OCI-LY7 (cell line): ENCODE data around the gene NFKB2. TPM values are rescaled to one million over a fixed set of nuclear protein-coding genes. Genes with fewer than 3 reads are reported as not detected.

Experiments used
- BruUV-seq: library from RNA; stranded (reverse); fragments of 400-500 nt; replicated peaks from 2 replicates; lab custom pipeline; 2021; lab: Mats Ljungman, UMichigan
- CTCF ChIA-PET: fragments of 300-600 bp; sonication (Branson Sonifier 250); formaldehyde crosslinking; loops from one replicate; lab custom pipeline; 2022; ENCODE audit warnings: antibody characterized with exemption; ENCODE audit not compliant: unreplicated experiment; lab: Charles Lee
- POLR2A ChIA-PET: fragments of 300-600 bp; sonication (Branson Sonifier 250); formaldehyde crosslinking; loops from one replicate; lab custom pipeline; 2022; ENCODE audit warnings: antibody characterized with exemption; lab: Charles Lee
- DNase-seq: peaks from one replicate; pipeline ENCODE4 v3.0.0-alpha.2; 2015; ENCODE audit warnings: low spot score
- H2AFZ ChIP-seq: fragments of 200-600 bp; sonication (generic), shearing (Covaris generic); 2 replicates; pipeline ENCODE4 v1.6.1; 2014; ENCODE audit warnings: mild to moderate bottlenecking, antibody characterized with exemption, low read length, moderate library complexity
- H3K27ac ChIP-seq: fragments of 200-600 bp; sonication (generic); 2 replicates; pipeline ENCODE4 v1.5.1; 2014; ENCODE audit warnings: mixed run types, low read depth, mild to moderate bottlenecking, moderate library complexity, low read length, inconsistent platforms; ENCODE audit not compliant: poor library complexity, severe bottlenecking
- H3K36me3 ChIP-seq: fragments of 200-600 bp; sonication (generic); 2 replicates; pipeline ENCODE4 v1.6.1; 2014; ENCODE audit warnings: mild to moderate bottlenecking, antibody characterized with exemption, low read length, moderate library complexity, mixed read lengths; ENCODE audit not compliant: insufficient read depth
- H3K4me1 ChIP-seq: fragments of 200-600 bp; sonication (generic); 2 replicates; pipeline ENCODE4 v1.5.1; 2014; ENCODE audit warnings: mild to moderate bottlenecking, low read length; ENCODE audit not compliant: insufficient read depth, poor library complexity, severe bottlenecking
- H3K4me2 ChIP-seq: fragments of 200-600 bp; sonication (generic); 2 replicates; pipeline ENCODE4 v1.6.1; 2014; ENCODE audit warnings: mild to moderate bottlenecking, low read length
- H3K4me3 ChIP-seq: fragments of 200-600 bp; sonication (generic); 2 replicates; pipeline ENCODE4 v1.5.1; 2014; ENCODE audit warnings: mild to moderate bottlenecking, low read depth, low read length; ENCODE audit not compliant: poor library complexity, severe bottlenecking
- H3K79me2 ChIP-seq: fragments of 200-600 bp; sonication (generic); 2 replicates; pipeline ENCODE4 v1.6.1; 2016; ENCODE audit warnings: low read depth, mild to moderate bottlenecking, low read length, moderate library complexity, mixed read lengths; ENCODE audit not compliant: insufficient read depth
- H3K9me2 ChIP-seq: fragments of 200-600 bp; sonication (generic); 2 replicates; pipeline ENCODE4 v1.6.1; 2016; ENCODE audit warnings: mild to moderate bottlenecking, low read length, mixed read lengths; ENCODE audit not compliant: insufficient read depth
- H3K9me3 ChIP-seq: fragments of 200-600 bp; sonication (generic); 2 replicates; pipeline ENCODE4 v1.6.1; 2014; ENCODE audit warnings: mild to moderate bottlenecking, mixed run types, low read length, mixed read lengths
- H4K20me1 ChIP-seq: fragments of 200-600 bp; sonication (generic); 2 replicates; pipeline ENCODE4 v1.6.1; 2014; ENCODE audit warnings: mild to moderate bottlenecking, antibody characterized with exemption, low read length, moderate library complexity, mixed read lengths; ENCODE audit not compliant: insufficient read depth
- EZH2phosphoT487 ChIP-seq: fragments of 200-600 bp; sonication (generic); IDR thresholded peaks from 2 replicates; pipeline ENCODE4 v1.6.1; 2018; ENCODE audit warnings: low read depth, borderline replicate concordance, mild to moderate bottlenecking, mixed run types, antibody characterized with exemption, low read length, moderate library complexity, mixed read lengths
- intact Hi-C: fragments of 100-400 bp; cut with micrococcal nuclease; formaldehyde crosslinking; loops from one replicate; pipeline ENCODE4 v1.10.0; 2022; ENCODE audit not compliant: unreplicated experiment
- total RNA-seq, 2 experiments: library from RNA; depleted of rRNA in 1 of 2; stranded (reverse); fragments of >200 nt in 1 of 2; shearing (Covaris generic) in 1 of 2; gene quantifications; 2 replicates each; pipeline ENCODE4 v1.2.3, GENCODE V29; 2014 to 2022
- TF ChIP-seq, protein P1 (sequence below): fragments of 200-600 bp; sonication (generic); conservative IDR thresholded peaks from 2 replicates; pipeline ENCODE4 v1.5.1; 2014; ENCODE audit warnings: mild to moderate bottlenecking, antibody characterized with exemption, low read length, moderate library complexity, mixed read lengths

The NFKB2 gene
- total RNA-seq, 2 experiments from 2014 or later = 47.1 to 67.3 TPM

DNA sequence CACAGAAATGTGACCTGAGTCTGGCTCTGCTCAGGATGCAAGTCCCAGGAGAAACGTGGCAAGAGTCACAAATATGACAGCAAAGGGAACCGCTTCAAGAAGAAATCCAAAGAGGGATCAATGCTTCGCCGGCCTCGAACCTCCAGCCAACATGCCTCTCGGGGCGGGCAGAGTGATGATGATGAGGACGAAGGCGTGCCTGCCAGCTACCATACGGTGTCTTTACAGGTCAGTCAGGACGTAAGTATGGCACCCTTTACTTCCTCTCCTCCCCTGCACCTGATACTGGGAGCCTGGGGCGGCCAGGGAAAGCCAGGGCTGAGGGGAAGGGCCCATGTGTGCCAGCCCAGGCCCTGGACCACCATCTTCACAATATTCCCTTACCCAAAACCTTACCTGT, 18.6 kb upstream of the NFKB2 start:
- H3K36me3 ChIP-seq = peaks cover 59% of the 10 kb centered on the region
- intact Hi-C loops = no loop called here

DNA sequence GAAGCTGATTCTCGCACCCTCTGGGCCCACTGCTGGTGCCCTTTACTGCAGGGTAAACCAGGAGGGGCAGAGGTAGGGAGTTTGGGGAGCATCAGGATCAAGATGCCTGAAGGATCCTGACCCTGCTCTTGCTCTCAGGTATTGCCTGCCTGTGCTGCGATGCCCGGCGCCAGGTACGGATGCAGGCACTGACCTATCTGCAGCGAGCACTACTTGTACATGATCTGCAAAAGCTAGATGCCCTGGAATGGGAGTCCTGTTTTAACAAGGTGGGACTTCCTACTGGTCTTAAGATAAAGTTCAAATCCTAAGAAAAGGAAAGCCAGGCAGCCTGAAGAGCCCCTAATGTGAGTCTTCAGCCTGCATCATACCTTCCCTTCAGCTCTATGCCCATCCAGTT, 16.1 kb upstream of the NFKB2 start:
- intact Hi-C loops = no loop called here
- no TSS peak for BruUV-seq
- peaks cover 56% of the 10 kb centered on the region for H3K36me3 ChIP-seq

More for the DNA sequence above, 18.6 kb upstream of the NFKB2 start:
- no peaks in the 10 kb centered on the region for H3K4me1 ChIP-seq
- H3K27ac ChIP-seq = no peak overlapping the region
- no peak overlapping the region for H3K4me3 ChIP-seq
- H3K4me2 ChIP-seq = no peak overlapping the region
- no peaks in the 10 kb centered on the region for H3K79me2 ChIP-seq
- no peaks in the 10 kb centered on the region for H3K9me2 ChIP-seq
- H3K9me3 ChIP-seq = no peaks in the 10 kb centered on the region
- H2AFZ ChIP-seq = no peak overlapping the region
- BruUV-seq = no TSS peak
- CTCF ChIA-PET = no interaction called here
- H4K20me1 ChIP-seq = no peaks in the 10 kb centered on the region
- POLR2A ChIA-PET = no interaction called here
- DNase-seq = no peak
- TF ChIP-seq, protein P1, sequence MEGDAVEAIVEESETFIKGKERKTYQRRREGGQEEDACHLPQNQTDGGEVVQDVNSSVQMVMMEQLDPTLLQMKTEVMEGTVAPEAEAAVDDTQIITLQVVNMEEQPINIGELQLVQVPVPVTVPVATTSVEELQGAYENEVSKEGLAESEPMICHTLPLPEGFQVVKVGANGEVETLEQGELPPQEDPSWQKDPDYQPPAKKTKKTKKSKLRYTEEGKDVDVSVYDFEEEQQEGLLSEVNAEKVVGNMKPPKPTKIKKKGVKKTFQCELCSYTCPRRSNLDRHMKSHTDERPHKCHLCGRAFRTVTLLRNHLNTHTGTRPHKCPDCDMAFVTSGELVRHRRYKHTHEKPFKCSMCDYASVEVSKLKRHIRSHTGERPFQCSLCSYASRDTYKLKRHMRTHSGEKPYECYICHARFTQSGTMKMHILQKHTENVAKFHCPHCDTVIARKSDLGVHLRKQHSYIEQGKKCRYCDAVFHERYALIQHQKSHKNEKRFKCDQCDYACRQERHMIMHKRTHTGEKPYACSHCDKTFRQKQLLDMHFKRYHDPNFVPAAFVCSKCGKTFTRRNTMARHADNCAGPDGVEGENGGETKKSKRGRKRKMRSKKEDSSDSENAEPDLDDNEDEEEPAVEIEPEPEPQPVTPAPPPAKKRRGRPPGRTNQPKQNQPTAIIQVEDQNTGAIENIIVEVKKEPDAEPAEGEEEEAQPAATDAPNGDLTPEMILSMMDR = no peak
- TF ChIP-seq EZH2phosphoT487 = no peak

DNA sequence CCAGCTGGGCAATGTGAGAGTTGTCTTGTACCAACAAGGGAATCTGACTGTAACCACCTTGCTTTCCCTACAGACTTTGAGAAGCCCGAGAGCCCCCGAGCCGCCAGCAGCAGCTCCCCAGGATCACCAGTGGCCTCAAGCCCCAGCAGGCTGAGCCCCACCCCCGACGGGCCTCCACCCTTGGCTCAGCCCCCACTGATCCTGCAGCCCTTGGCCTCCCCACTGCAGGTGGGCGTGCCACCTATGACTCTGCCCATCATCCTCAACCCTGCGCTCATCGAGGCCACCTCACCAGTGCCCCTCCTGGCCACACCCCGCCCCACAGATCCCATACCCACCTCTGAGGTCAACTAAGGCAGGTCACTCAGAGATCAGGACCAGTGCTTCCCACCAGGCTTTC, 13.5 kb upstream of the NFKB2 start:
- no peaks in the 10 kb centered on the region for H3K9me3 ChIP-seq
- H3K79me2 ChIP-seq = no peaks in the 10 kb centered on the region
- ChIA-PET CTCF (interaction anchor here (0.6 kb wide), 1 partner anchor 11 kb away, joined by 3 read pairs; no protein-coding TSS in a partner anchor), POLR2A (interaction anchor here (0.7 kb wide), 1 partner anchor 79 kb away, joined by 5 read pairs; no protein-coding TSS in a partner anchor)
- no peak for DNase-seq
- no peak overlapping the region for H3K27ac ChIP-seq
- H3K9me2 ChIP-seq = no peaks in the 10 kb centered on the region
- no peak overlapping the region for H2AFZ ChIP-seq
- H3K4me2 ChIP-seq = no peak overlapping the region
- H3K36me3 ChIP-seq = peaks cover 42% of the 10 kb centered on the region
- intact Hi-C loops = no loop called here
- peaks cover 12% of the 10 kb centered on the region for H3K4me1 ChIP-seq
- no TSS peak for BruUV-seq
- H3K4me3 ChIP-seq = no peak overlapping the region
- H4K20me1 ChIP-seq = no peaks in the 10 kb centered on the region
- TF ChIP-seq, protein P1 = no peak
- TF ChIP-seq EZH2phosphoT487 = no peak

More for the DNA sequence above, 16.1 kb upstream of the NFKB2 start:
- no peak overlapping the region for H2AFZ ChIP-seq
- ChIA-PET POLR2A (no interaction called here), CTCF (interaction anchor here (1.9 kb wide), 1 partner anchor 144 kb away, joined by 4 read pairs; no protein-coding TSS in a partner anchor)
- no peaks in the 10 kb centered on the region for H3K9me2 ChIP-seq
- no peaks in the 10 kb centered on the region for H4K20me1 ChIP-seq
- TF ChIP-seq, protein P1 = no peak
- no peak overlapping the region for H3K4me3 ChIP-seq
- H3K4me2 ChIP-seq = no peak overlapping the region
- DNase-seq = no peak
- H3K79me2 ChIP-seq = no peaks in the 10 kb centered on the region
- peaks cover under 1% of the 10 kb centered on the region for H3K4me1 ChIP-seq
- H3K9me3 ChIP-seq = no peaks in the 10 kb centered on the region
- no peak overlapping the region for H3K27ac ChIP-seq
